Mammary epithelial cell (primary cell): ENCODE results near the gene JMY.

Experiments used
- EZH2 ChIP-seq: IDR thresholded peaks from 2 replicates; pipeline ENCODE4 v1.6.1; 2012; ENCODE audit warnings: low read length, inconsistent platforms, borderline replicate concordance
- TF ChIP-seq, protein P1 (sequence below), 2 donors: IDR thresholded peaks in 1 of 2; conservative IDR thresholded peaks in 1 of 2; 2 replicates each; pipeline ENCODE4 v1.5.1; 2011 to 2012; ENCODE audit warnings: inconsistent platforms in 2 of 2, low read length in 2 of 2, mild to moderate bottlenecking in 2 of 2, control low read depth in 1 of 2, low read depth in 1 of 2; ENCODE audit not compliant: insufficient read depth in 1 of 2; ENCODE audit errors: extremely low read depth in 1 of 2

- TF ChIP-seq, protein P1, sequence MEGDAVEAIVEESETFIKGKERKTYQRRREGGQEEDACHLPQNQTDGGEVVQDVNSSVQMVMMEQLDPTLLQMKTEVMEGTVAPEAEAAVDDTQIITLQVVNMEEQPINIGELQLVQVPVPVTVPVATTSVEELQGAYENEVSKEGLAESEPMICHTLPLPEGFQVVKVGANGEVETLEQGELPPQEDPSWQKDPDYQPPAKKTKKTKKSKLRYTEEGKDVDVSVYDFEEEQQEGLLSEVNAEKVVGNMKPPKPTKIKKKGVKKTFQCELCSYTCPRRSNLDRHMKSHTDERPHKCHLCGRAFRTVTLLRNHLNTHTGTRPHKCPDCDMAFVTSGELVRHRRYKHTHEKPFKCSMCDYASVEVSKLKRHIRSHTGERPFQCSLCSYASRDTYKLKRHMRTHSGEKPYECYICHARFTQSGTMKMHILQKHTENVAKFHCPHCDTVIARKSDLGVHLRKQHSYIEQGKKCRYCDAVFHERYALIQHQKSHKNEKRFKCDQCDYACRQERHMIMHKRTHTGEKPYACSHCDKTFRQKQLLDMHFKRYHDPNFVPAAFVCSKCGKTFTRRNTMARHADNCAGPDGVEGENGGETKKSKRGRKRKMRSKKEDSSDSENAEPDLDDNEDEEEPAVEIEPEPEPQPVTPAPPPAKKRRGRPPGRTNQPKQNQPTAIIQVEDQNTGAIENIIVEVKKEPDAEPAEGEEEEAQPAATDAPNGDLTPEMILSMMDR (conservative IDR thresholded peaks at IDR 0.05 in 1 of 2, IDR thresholded peaks at IDR 0.05 in 1 of 2; ENCODE audit: extremely low read depth in 1 of 2, insufficient read depth in 1 of 2, low read depth in 1 of 2, low read length in 2 of 2), result no peak
- TF ChIP-seq EZH2, result no peak
These were observed 69.8 kb downstream of the JMY start for GRCh38 chr5:79305706-79306105.
